Measurements from ENCODE around the gene BCR. TPM values are rescaled to one million over a fixed set of nuclear protein-coding genes. Genes with fewer than 3 reads are reported as not detected.
A peak's percentile ranks its signal among the peaks of the same experiment; 100 is the strongest.

The BCR gene
- total RNA-seq, 1 donor, result 28.6 TPM

- TF ChIP-seq CTCF (IDR thresholded peaks at IDR 0.05; ENCODE audit: extremely low read depth, low read depth, low read length), result no peak
- H3K27me3 ChIP-seq (ENCODE audit: insufficient read depth, low read length), result no peaks in the 10 kb centered on the region
- H2AFZ ChIP-seq (ENCODE audit: low read length), result no peak overlapping the region
- no peaks in the 10 kb centered on the region for H3K79me2 ChIP-seq (ENCODE audit: insufficient read depth, low read length)
- H3K9me3 ChIP-seq (ENCODE audit: low read depth, low read length), result no peaks in the 10 kb centered on the region
- H3K4me1 ChIP-seq (ENCODE audit: insufficient read depth, low read length), result peaks cover 12% of the 10 kb centered on the region
- peaks cover 3% of the 10 kb centered on the region for H4K20me1 ChIP-seq (ENCODE audit: insufficient read depth, low read length)
- peak overlapping the region; percentile 5 for H3K4me2 ChIP-seq (ENCODE audit: insufficient read depth, low read length)
- no peak overlapping the region for H3K4me3 ChIP-seq (ENCODE audit: insufficient read depth, low read length)
- peaks cover 19% of the 10 kb centered on the region for H3K36me3 ChIP-seq (ENCODE audit: insufficient read depth, low read length)
- DNase-seq (ENCODE audit: insufficient read length, low spot score, missing footprints), result peak; percentile 98
- peak overlapping the region; percentile 17 for H3K27ac ChIP-seq (ENCODE audit: low read depth, low read length)
These were observed 101.8 kb downstream of the BCR start for GRCh38 chr22:23282089-23282501.

- H3K4me3 ChIP-seq (ENCODE audit: insufficient read depth, low read length), result no peak overlapping the region
- peaks cover 12% of the 10 kb centered on the region for H3K4me1 ChIP-seq (ENCODE audit: insufficient read depth, low read length)
- peaks cover 18% of the 10 kb centered on the region for H3K36me3 ChIP-seq (ENCODE audit: insufficient read depth, low read length)
- H3K9me3 ChIP-seq (ENCODE audit: low read depth, low read length), result no peaks in the 10 kb centered on the region
- no peak overlapping the region for H3K4me2 ChIP-seq (ENCODE audit: insufficient read depth, low read length)
- TF ChIP-seq CTCF (IDR thresholded peaks at IDR 0.05; ENCODE audit: extremely low read depth, low read depth, low read length), result no peak
- no peaks in the 10 kb centered on the region for H3K79me2 ChIP-seq (ENCODE audit: insufficient read depth, low read length)
- H2AFZ ChIP-seq (ENCODE audit: low read length), result no peak overlapping the region
- no peak overlapping the region for H3K27ac ChIP-seq (ENCODE audit: low read depth, low read length)
- peaks cover 3% of the 10 kb centered on the region for H4K20me1 ChIP-seq (ENCODE audit: insufficient read depth, low read length)
- no peaks in the 10 kb centered on the region for H3K27me3 ChIP-seq (ENCODE audit: insufficient read depth, low read length)
- DNase-seq (ENCODE audit: insufficient read length, low spot score, missing footprints), result no peak
These were observed 102.2 kb downstream of the BCR start for GRCh38 chr22:23282516-23282915.

- Histone ChIP-seq H3K27me3 (ENCODE audit: insufficient read depth, low read length) (no peaks in the 10 kb centered on the region), H3K4me1 (ENCODE audit: insufficient read depth, low read length) (peaks cover 12% of the 10 kb centered on the region), H3K4me2 (ENCODE audit: insufficient read depth, low read length) (no peak overlapping the region), H3K79me2 (ENCODE audit: insufficient read depth, low read length) (no peaks in the 10 kb centered on the region), H2AFZ (ENCODE audit: low read length) (no peak overlapping the region), H3K9me3 (ENCODE audit: low read depth, low read length) (no peaks in the 10 kb centered on the region), H3K4me3 (ENCODE audit: insufficient read depth, low read length) (no peak overlapping the region), H3K36me3 (ENCODE audit: insufficient read depth, low read length) (peaks cover 13% of the 10 kb centered on the region), H4K20me1 (ENCODE audit: insufficient read depth, low read length) (peaks cover 3% of the 10 kb centered on the region), H3K27ac (ENCODE audit: low read depth, low read length) (no peak overlapping the region)
- DNase-seq (ENCODE audit: insufficient read length, low spot score, missing footprints), result no peak
- TF ChIP-seq CTCF (IDR thresholded peaks at IDR 0.05; ENCODE audit: extremely low read depth, low read depth, low read length), result no peak
These were observed 102.7 kb downstream of the BCR start for GRCh38 chr22:23282986-23283385.

- no peaks in the 10 kb centered on the region for H3K9me3 ChIP-seq (ENCODE audit: low read depth, low read length)
- H3K4me2 ChIP-seq (ENCODE audit: insufficient read depth, low read length), result no peak overlapping the region
- H3K79me2 ChIP-seq (ENCODE audit: insufficient read depth, low read length), result no peaks in the 10 kb centered on the region
- H3K4me3 ChIP-seq (ENCODE audit: insufficient read depth, low read length), result no peak overlapping the region
- no peaks in the 10 kb centered on the region for H3K27me3 ChIP-seq (ENCODE audit: insufficient read depth, low read length)
- TF ChIP-seq CTCF (IDR thresholded peaks at IDR 0.05; ENCODE audit: extremely low read depth, low read depth, low read length), result no peak
- peaks cover 3% of the 10 kb centered on the region for H4K20me1 ChIP-seq (ENCODE audit: insufficient read depth, low read length)
- peaks cover 13% of the 10 kb centered on the region for H3K36me3 ChIP-seq (ENCODE audit: insufficient read depth, low read length)
- H3K4me1 ChIP-seq (ENCODE audit: insufficient read depth, low read length), result peaks cover 12% of the 10 kb centered on the region
- H3K27ac ChIP-seq (ENCODE audit: low read depth, low read length), result no peak overlapping the region
- DNase-seq (ENCODE audit: insufficient read length, low spot score, missing footprints), result no peak
- H2AFZ ChIP-seq (ENCODE audit: low read length), result no peak overlapping the region
These were observed 103.5 kb downstream of the BCR start for GRCh38 chr22:23283591-23284503.

Data from osteoblast (primary cell).